ENCODE data around the gene INTS4. TPM values are rescaled to one million over a fixed set of nuclear protein-coding genes. Genes with fewer than 3 reads are reported as not detected.
A peak's percentile ranks its signal among the peaks of the same experiment; 100 is the strongest.

INTS4 gene
- total and polyA plus RNA-seq, 10 of the 15 experiments (the other 5 are each of a cell fraction or from before 2014, with no cell fraction given): 20.2 to 50.5 (median 40.0) TPM

GRCh38 chr11:77994434-77995362, at the start of gene INTS4 (continued):
- TF ChIP-seq ZBTB33 (IDR thresholded peaks at IDR 0.05): no peak
- TF ChIP-seq IRF4 (IDR thresholded peaks at IDR 0.05; ENCODE audit: low read depth, low read length): peak; percentile 58; the same call in 1 of the 2 replicates
- TF ChIP-seq ZNF622 (IDR thresholded peaks at IDR 0.05): no peak
- TF ChIP-seq CHD2 (IDR thresholded peaks at IDR 0.05; ENCODE audit: borderline replicate concordance, low read depth, low read length): peak; percentile 91
- no peak for TF ChIP-seq RAD21 (IDR thresholded peaks at IDR 0.05; ENCODE audit: insufficient read depth, low read depth, low read length)
- no peak for TF ChIP-seq MYB (IDR thresholded peaks at IDR 0.05; ENCODE audit: borderline replicate concordance, low read depth, low read length)
- TF ChIP-seq TCF7 (IDR thresholded peaks at IDR 0.05; ENCODE audit: borderline replicate concordance): no peak; the same call in 1 of the 2 replicates
- peak; percentile 57; the same call in 1 of the 2 replicates for TF ChIP-seq POLR2AphosphoS2 (IDR thresholded peaks at IDR 0.05; ENCODE audit: low read depth, low read length)
- TF ChIP-seq ZSCAN29 (IDR thresholded peaks at IDR 0.05): peak; percentile 70
- no peak for TF ChIP-seq JUND (IDR thresholded peaks at IDR 0.05; ENCODE audit: low read depth, low read length)
- peak; percentile 33; the same call in 1 of the 2 replicates for TF ChIP-seq RB1 (IDR thresholded peaks at IDR 0.05; ENCODE audit: borderline replicate concordance)
- peak; percentile 90 for TF ChIP-seq EED (IDR thresholded peaks at IDR 0.05; ENCODE audit: low read depth)
- TF ChIP-seq ZNF207 (IDR thresholded peaks at IDR 0.05; ENCODE audit: borderline replicate concordance): no peak
- no peak for TF ChIP-seq ZBED1 (IDR thresholded peaks at IDR 0.05; ENCODE audit: borderline replicate concordance)
- TF ChIP-seq EGR1 (IDR thresholded peaks at IDR 0.05; ENCODE audit: borderline replicate concordance in 1 of 2, low read depth in 2 of 2, low read length in 2 of 2): peak in 1 of 2 experiments; percentile 91; a peak in 2 of 3 replicates
- TF ChIP-seq SP1 (IDR thresholded peaks at IDR 0.05; ENCODE audit: low read depth, low read length): peak; percentile 98
- no peak for TF ChIP-seq EZH2 (IDR thresholded peaks at IDR 0.05; ENCODE audit: borderline replicate concordance, control insufficient read depth, low read depth, low read length)
- peak; percentile 94 for TF ChIP-seq PBX3 (IDR thresholded peaks at IDR 0.05; ENCODE audit: insufficient replicate concordance, low read depth, low read length)
- TF ChIP-seq HDAC2 (IDR thresholded peaks at IDR 0.05): no peak
- TF ChIP-seq ZZZ3 (IDR thresholded peaks at IDR 0.05; ENCODE audit: control insufficient read depth, insufficient read length, low read depth): no peak

Data from GM12878 (cell line).